Amygdala (tissue), 56 donors: ENCODE results near the gene MEIS2.
A peak's percentile ranks its signal among the peaks of the same experiment; 100 is the strongest.

ENCODE experiments used
- DNase-seq, 56 donors: peaks; one replicate each; lab custom pipeline; 2025; lab: John Stamatoyannopoulos, UW

The MEIS2 gene

DNA sequence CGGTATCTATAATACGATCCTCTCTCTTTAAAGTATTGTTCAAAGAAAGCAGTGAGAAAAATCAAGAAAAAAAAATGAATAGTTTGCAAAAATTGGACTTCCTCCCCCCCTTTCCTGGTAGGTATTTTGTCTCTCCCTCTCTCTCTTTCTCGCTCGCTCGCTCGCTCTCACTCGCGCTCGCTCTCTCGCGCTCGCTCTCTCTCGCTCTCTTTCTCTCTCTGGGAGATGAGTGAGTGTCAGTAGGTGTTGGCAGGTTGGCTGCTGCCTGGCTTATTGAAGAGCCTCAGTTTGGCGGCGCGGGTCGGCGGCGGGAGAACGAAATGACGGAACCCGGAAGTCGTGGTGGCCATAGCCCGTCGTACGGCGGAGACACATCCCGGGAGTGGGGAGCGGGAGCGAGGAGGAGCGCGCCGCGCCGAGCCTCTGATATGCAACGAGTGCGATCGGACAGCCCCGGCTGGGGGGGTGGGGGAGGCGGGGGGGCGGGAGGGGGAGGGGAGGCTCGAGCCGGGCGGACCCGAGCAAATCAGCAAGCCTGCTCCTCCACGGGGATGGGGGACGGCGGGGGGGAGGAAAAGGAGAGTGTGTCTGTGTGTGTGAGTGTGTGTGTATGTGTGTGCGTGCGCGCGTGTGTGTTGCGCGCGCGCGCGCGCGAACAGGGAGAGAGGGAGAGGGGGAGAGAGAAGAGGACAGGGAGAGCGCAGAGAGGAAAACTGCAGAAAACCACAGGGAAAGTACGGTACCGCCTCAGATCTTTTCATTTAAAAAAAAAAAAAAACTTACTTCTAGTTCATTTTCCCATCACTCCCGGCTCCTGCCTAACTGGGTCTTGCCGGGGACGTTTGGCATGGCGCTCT, at the start of gene MEIS2:
TSS of gene MEIS2 (minus strand) at position 441 of the 857 bp plus-strand sequence. CDS start 1,083 bp downstream, outside the sequence.
- DNase-seq: peak in 55 of 56 donors; percentile 53 to 97 (median 84)

GRCh38 chr15:37149146-37149545, 48.8 kb upstream of the MEIS2 start:
- no peak for DNase-seq

GRCh38 chr15:37148714-37149113, 48.4 kb upstream of the MEIS2 start:
- no peak for DNase-seq

DNA sequence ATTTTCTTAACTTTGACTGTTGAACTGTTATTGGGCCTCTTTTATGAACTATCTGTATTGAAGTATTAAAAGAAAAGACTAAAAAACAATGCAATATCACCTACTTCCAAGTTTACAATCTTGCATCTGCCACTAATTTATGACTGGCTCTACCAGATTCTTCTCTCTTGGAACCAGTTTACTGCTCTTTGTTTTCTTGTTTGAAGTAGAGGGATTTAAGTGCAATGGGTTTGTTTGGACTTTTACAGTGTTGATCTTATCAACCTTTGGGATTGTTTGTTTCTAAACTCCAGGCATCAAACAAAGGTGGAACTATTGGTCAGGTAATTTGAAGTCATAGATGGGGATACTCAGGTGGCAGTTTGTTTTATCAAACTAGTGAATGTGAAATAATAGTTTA, 43.0 kb upstream of the MEIS2 start:
- no peak for DNase-seq

DNA sequence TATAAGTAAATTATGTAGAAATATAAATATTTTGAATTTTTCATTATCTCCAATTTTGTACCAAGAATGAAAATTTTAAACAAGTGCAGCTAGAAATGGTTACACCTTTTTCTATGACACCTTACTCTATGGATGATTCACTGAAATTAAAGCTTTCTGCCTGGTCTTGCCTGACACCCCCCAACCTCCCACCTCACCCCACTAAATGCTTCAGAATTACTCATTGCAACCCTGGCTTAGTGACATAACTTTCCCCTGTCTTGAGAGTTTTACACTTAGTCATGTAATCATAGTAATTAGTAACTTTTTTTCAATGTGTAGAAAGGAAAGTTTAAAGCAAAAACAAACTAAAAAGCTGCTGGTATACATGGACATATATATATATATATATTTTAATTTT, 42.0 kb upstream of the MEIS2 start:
- no peak for DNase-seq

DNA sequence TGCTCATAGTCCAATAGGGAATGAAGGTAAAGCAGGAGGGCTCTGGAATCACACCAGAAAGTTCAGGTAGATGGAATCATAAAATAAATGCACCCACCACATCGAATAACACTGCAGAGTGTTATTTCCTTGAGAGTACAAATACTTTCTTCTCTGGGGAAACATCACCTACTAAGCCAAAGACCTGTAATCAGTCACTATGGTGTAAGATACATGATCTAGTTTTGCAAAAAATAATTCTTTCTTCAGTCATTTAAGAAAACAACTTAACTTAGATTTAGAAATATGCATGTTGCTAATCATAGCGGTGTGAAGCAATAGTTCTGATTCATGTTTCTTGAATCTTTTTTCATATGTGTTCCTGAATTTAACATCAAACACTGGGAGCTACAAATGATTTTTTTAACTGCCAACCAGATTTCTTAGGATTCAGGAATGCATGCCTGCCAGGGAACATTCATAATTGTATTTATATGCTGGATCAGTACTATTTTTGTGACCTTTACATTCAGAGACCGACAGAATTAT, 40.2 kb upstream of the MEIS2 start:
- DNase-seq: no peak

DNA sequence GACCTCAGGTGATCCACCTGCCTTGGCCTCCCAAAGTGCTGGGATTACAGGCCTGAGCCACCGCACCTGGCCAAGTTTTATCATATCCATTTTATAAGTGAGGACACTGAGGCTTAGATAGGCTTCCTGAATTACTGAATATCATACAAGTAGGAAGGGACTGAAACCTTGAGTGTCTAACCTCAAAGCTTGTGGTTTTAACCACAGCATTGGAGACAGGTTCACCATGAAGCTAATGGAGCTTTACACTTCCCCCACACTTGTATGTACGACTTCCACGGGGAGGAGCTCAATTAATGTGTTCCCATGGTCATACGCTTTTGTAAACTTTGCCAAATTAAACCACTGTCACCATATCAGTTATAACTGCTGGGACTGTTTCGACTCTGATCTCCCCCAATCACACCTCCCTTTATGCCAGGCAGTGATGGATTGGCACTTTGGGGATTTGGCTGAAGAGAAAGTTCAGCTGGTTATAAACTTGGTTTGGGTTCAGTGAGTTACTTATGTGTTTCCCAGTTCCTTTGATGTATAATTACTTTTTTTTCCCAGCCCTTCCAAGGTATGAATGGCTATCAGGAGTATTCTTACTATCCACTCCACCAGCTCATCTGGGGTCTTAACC, 38.4 kb upstream of the MEIS2 start:
- DNase-seq: no peak

DNA sequence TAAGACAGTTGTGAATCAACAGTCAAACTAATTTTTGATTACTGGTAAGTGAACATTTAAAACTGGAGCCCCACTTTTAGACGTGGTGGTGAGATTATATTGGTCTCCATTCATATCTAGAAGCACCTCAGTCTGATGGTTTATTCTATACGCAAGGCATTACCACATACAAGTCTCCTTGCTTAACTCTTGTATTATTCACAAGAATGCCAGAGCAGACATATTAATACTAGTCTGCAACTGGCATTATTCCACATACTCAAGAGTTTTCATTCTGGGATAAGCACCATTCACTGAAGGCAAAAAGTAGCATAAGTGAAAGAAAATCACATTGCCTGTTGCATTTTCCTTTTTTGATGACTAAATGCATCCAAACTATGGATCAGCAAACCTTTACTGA, 36.9 kb upstream of the MEIS2 start:
- no peak for DNase-seq

DNA sequence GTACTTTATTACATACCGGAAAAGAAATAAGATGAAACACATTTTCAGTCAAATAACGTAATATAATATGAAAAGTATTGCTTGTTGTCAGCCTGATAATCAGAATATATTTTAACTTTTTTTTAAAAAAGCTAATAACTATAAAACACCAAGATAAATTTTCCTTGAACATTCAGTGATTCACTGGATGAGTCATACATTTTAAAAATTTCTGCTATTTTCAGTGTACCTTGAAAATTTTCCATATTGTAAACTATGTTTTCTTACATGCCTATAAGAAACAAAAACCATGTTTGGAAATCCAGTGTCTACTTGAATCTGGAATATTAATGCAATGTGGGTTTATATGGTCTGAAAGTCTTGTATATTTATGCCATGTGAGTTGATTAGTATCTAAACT, 36.3 kb upstream of the MEIS2 start:
- DNase-seq: no peak

GRCh38 chr15:37135225-37135624, 34.9 kb upstream of the MEIS2 start:
- no peak for DNase-seq

GRCh38 chr15:37134699-37135131, 34.4 kb upstream of the MEIS2 start:
- DNase-seq: peak in 1 of 56 donors; percentile 14

GRCh38 chr15:37134244-37134643, 33.9 kb upstream of the MEIS2 start:
- no peak for DNase-seq

GRCh38 chr15:37133602-37134001, 33.3 kb upstream of the MEIS2 start:
- DNase-seq: no peak

- no peak for DNase-seq
Measured at GRCh38 chr15:37132826-37133417, 32.6 kb upstream of the MEIS2 start.

GRCh38 chr15:37131621-37132020, 31.3 kb upstream of the MEIS2 start:
- DNase-seq: no peak

DNA sequence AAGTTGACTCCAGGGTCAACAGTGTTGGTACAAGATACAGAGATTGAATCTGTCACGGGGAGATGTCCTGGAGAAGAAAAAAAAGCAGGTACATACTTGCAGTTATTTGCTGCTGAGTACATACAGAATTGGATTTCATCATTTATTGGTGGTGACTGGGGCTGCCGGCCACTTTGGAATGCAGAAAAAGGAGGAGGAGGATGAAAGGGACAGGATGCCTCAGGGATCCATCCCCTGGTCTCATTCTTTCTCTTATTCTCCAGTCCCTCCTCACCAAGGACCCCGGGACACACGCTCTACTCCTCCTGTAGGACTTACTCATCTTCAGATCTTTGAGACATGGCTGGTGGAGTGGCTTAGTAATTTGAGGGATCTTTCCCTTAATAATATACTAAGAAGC, 30.0 kb upstream of the MEIS2 start:
- no peak for DNase-seq

GRCh38 chr15:37125143-37125542, 24.8 kb upstream of the MEIS2 start:
- DNase-seq: peak in 6 of 56 donors; percentile 10 to 44 (median 34)

DNA sequence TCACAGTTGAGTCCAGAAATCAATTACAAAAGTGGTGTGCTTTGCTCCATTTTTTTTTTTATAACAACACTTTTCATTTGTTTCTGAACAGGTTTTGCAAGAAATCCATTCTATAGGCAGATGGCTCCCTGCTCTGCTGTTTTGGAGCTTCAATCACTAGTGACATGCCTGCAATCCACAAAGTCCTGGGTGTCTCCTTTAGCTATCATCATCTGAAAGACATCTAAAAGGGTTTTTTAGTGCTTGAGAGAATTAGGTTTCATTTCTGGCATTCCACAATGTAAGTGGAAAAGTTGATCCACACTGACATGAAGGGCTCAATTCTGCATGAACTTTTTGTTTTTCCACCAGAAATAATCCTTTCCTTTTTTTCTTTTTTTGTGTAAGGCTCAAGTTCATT, 24.0 kb upstream of the MEIS2 start:
- no peak for DNase-seq

GRCh38 chr15:37122703-37123102, 22.4 kb upstream of the MEIS2 start:
- DNase-seq: no peak

DNA sequence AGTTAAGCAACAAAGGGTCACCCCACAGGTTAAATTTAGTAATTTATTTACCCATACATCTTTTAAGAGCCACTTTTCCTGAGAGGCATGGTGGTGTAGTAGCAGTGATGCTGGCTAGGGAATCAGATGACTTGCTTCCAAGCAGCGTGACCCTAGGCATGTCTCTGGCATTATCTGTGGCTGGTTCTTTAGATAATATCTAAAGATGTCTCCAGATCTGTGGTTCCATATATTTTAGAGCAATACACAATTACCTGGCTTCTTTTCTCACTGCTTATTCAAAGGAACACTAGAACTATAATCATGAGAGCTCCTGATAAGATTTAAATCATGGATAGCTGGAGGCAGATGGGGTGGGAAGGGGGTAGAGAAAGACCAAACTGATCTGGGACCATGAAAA, 21.1 kb upstream of the MEIS2 start:
- DNase-seq: no peak

DNA sequence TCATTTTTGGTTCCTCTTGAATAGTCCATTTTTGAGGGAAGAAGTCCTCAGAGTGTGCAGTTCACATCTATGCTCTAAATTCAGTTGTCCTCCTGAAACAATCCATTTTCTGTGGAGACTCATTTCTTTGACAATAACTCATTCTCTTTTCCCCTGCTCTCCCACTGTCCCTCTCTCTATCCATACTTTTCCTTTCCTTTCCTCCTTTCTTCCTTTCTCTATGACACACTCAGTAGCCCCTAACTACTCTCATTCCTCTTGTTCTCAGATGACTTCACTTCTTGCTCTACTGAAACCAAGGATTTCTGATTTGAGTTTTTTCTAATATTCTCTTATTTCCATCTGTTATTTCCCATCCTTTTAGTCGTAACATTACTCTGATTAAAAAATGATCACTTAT, 16.7 kb upstream of the MEIS2 start:
- no peak for DNase-seq
